HFFc6 (cell line): ENCODE data around the gene CPNE8. TPM values are rescaled to one million over a fixed set of nuclear protein-coding genes. Genes with fewer than 3 reads are reported as not detected.

ENCODE experiments used
- DNase-seq: peaks from one replicate; pipeline ENCODE4 v3.0.0-alpha.2; 2018
- H3K27ac Mint-ChIP-seq: 2 replicates; pipeline ENCODE4 v1.8.0; 2020; ENCODE audit warnings: mild to moderate bottlenecking, mixed read lengths
- H3K27me3 Mint-ChIP-seq: 2 replicates; pipeline ENCODE4 v1.8.0; 2021; ENCODE audit warnings: mild to moderate bottlenecking, moderate library complexity, mixed read lengths; ENCODE audit not compliant: insufficient read depth
- H3K36me3 Mint-ChIP-seq: 2 replicates; pipeline ENCODE4 v1.8.0; 2021; ENCODE audit warnings: low read depth, mixed read lengths
- H3K4me1 Mint-ChIP-seq: 2 replicates; pipeline ENCODE4 v1.8.0; 2020; ENCODE audit warnings: low read depth, mixed read lengths
- H3K4me3 Mint-ChIP-seq: 2 replicates; pipeline ENCODE4 v1.8.0; 2020; ENCODE audit warnings: mild to moderate bottlenecking, moderate library complexity, mixed read lengths
- H3K9me3 Mint-ChIP-seq: 2 replicates; pipeline ENCODE4 v1.8.0; 2020; ENCODE audit warnings: mild to moderate bottlenecking, mixed read lengths
- total RNA-seq, 6 experiments: library from RNA; stranded (reverse); fragmentation: NEBNext Ultra II Directional; extraction: Animal tissue kit (Norgen Biotek cat#: 25700); gene quantifications; 2 replicates in 1 of 6; 3 replicates in 5 of 6; pipeline ENCODE4 v1.2.3, GENCODE V29; 2021
- TF ChIP-seq, protein P1 (sequence below): fragments of 200-600 bp; sonication (generic); IDR thresholded peaks from 2 replicates; pipeline ENCODE4 v1.5.0; 2021; ENCODE audit warnings: antibody characterized with exemption, mild to moderate bottlenecking

Gene CPNE8
- total RNA-seq, 6 experiments from 2014 or later, result not detected

DNA sequence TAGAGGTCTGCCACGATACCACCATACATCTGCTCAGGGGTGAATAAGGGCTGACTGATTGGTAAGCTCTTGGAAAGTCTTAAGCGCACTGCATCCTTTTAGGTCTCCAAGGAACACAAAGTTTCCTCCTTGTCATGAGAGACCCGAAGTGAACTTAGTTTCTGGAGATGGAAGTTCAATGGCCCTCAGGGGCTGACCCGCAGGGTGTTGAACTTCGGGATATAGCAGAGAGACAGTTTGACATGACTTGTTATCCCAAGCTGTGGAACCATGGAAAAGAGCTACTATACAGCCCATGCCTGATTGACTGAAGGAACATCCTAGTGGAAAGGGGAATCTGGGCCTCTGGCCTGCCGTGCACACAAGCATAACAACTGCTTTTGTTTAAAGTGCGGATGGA lies 26.9 kb upstream of the CPNE8 start:
- no peak for DNase-seq
- Mint-ChIP-seq H3K4me3 (no peak overlapping the region), H3K27ac (no peak overlapping the region), H3K4me1 (no peaks in the 10 kb centered on the region), H3K9me3 (peaks cover 44% of the 10 kb centered on the region), H3K36me3 (no peaks in the 10 kb centered on the region), H3K27me3 (no peaks in the 10 kb centered on the region; the same call in 1 of the 2 replicates)
- TF ChIP-seq, protein P1, sequence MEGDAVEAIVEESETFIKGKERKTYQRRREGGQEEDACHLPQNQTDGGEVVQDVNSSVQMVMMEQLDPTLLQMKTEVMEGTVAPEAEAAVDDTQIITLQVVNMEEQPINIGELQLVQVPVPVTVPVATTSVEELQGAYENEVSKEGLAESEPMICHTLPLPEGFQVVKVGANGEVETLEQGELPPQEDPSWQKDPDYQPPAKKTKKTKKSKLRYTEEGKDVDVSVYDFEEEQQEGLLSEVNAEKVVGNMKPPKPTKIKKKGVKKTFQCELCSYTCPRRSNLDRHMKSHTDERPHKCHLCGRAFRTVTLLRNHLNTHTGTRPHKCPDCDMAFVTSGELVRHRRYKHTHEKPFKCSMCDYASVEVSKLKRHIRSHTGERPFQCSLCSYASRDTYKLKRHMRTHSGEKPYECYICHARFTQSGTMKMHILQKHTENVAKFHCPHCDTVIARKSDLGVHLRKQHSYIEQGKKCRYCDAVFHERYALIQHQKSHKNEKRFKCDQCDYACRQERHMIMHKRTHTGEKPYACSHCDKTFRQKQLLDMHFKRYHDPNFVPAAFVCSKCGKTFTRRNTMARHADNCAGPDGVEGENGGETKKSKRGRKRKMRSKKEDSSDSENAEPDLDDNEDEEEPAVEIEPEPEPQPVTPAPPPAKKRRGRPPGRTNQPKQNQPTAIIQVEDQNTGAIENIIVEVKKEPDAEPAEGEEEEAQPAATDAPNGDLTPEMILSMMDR, result no peak

DNA sequence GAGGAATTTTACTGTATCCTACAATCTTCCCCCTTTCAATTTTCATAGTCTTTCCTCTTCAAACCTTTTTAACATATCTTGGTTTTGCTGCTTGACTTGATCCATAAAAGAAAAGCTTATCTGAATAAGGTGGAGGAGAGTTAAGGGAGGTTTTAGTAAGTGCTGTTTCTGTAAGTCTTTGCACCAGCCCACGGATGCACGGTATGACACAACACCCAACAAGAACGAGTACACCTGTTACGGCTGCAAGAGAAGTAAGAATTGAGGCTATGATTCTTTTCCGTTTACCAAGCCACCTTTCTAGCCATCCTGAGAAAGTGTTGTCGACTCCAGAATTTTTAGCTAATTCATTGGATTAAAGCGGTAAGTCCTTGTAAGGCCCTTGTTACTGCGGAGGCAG lies 26.1 kb upstream of the CPNE8 start:
- Mint-ChIP-seq H3K4me3 (no peak overlapping the region), H3K27me3 (no peaks in the 10 kb centered on the region; the same call in 1 of the 2 replicates), H3K4me1 (no peaks in the 10 kb centered on the region), H3K27ac (no peak overlapping the region), H3K9me3 (peaks cover 38% of the 10 kb centered on the region), H3K36me3 (no peaks in the 10 kb centered on the region)
- DNase-seq, result no peak
- TF ChIP-seq, protein P1, result no peak

DNA sequence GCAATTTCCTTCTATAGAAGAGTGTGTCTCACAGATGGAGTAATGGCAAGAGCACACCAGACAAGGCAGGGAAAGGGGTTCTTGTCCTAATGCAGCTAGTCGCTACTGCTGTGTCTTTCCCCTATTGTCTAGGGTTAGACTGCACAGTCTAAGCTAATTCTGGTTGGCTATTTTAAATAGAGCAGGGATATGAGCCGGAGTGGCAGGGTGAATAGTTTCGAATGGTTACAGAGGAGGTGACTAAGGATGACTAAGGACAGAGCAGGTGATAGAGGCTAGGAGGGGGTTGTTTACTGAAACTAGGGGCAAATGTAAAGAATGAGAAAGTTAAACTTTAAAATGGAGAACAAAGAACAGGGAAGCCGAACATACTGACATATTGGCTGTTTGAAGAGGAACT lies 25.6 kb upstream of the CPNE8 start:
- TF ChIP-seq, protein P1, result no peak

DNA sequence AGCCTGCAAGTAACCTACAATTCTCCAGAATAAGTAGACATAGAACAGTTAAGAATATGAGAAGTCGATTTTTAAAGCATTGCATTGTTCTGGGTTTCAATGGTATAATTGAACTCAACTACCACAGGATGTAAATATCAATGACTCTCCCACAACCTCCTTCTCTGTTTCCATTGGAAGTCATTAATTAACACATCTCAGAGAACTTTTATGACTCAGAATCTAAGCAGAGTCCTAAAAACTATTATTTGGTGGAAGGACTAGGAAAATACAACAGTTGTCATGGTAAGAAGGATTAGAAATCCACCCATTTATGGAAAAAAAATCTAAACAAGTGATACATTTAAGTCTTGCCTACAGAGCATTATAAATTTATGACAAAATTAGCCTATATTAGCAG lies 21.1 kb upstream of the CPNE8 start:
- Mint-ChIP-seq H3K27me3 (no peaks in the 10 kb centered on the region; the same call in 1 of the 2 replicates), H3K4me1 (no peaks in the 10 kb centered on the region), H3K9me3 (peaks cover 37% of the 10 kb centered on the region), H3K27ac (no peak overlapping the region), H3K4me3 (no peak overlapping the region), H3K36me3 (no peaks in the 10 kb centered on the region)
- TF ChIP-seq, protein P1, result no peak
- no peak for DNase-seq

More for the DNA sequence above, 25.6 kb upstream of the CPNE8 start:
- Mint-ChIP-seq H3K4me1 (no peaks in the 10 kb centered on the region), H3K27me3 (no peaks in the 10 kb centered on the region; the same call in 1 of the 2 replicates), H3K9me3 (peaks cover 38% of the 10 kb centered on the region), H3K4me3 (no peak overlapping the region), H3K36me3 (no peaks in the 10 kb centered on the region), H3K27ac (no peak overlapping the region)
- DNase-seq, result no peak

DNA sequence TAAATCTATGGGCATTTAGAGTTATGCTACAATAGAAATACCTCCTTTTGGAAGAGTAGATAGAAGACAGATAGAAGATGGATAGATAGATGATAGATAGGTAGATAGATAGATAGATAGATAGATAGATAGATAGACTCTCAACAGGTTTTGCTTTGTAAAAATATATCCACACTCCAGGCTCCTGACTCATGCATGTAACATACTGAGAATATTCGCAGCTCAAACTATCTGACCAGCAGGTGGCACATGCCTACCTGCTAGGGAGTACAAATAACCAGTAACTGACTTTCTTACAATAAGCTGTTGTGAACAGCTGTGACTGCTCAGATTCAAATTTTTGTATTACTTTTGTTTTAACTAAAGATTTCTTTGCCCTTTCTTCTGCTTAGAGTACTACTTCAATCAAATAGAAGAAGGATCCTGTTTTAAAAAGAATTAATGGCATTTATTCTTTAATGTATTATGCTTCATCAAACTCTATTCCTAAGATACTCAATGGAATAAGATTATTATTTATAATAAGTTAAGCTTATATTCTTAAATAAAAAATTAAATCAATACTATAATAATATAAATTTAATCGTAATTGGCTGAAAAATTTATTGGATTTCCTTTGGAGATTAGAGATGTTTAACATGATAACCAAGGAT lies 15.8 kb upstream of the CPNE8 start:
- H3K4me1 Mint-ChIP-seq, result no peaks in the 10 kb centered on the region
- peaks cover 21% of the 10 kb centered on the region for H3K9me3 Mint-ChIP-seq
- H3K4me3 Mint-ChIP-seq, result no peak overlapping the region
- no peaks in the 10 kb centered on the region; the same call in 1 of the 2 replicates for H3K27me3 Mint-ChIP-seq
- peak; percentile 1 for DNase-seq
- no peaks in the 10 kb centered on the region for H3K36me3 Mint-ChIP-seq
- H3K27ac Mint-ChIP-seq, result no peak overlapping the region
- TF ChIP-seq, protein P1, result peak; percentile 56; the same call in 1 of the 2 replicates
